T-cell (primary cell): ENCODE results near the gene HAAO. TPM values are rescaled to one million over a fixed set of nuclear protein-coding genes. Genes with fewer than 3 reads are reported as not detected.
"Not testable (repeated sequence)": the region's sequence is repeated elsewhere in the genome, so short reads cannot be mapped to it uniquely, and the experiment has no call there.

Source experiments
- ATAC-seq, 4 experiments: fragments of 200-7000 bp in 3 of 4; fragments of 150-1000 bp in 1 of 4; cut with Tn5 transposase; replicated peaks in 1 of 4; 1 replicate in 3 of 4; 2 replicates in 1 of 4; pipeline ENCODE4 v1.10.0; 2021; ENCODE audit warnings: moderate library complexity in 3 of 4, mild to moderate bottlenecking in 2 of 4, moderate number of reproducible peaks in 1 of 4
- CTCF ChIA-PET, 2 donors: fragments of 300-600 bp; sonication (Branson Sonifier 250); formaldehyde crosslinking; loops; one replicate each; lab custom pipeline; 2022; ENCODE audit warnings: antibody characterized with exemption in 2 of 2; lab: Charles Lee
- POLR2A ChIA-PET, 2 donors: fragments of 300-600 bp; sonication (Branson Sonifier 250); formaldehyde crosslinking; loops; one replicate each; lab custom pipeline; 2022; ENCODE audit warnings: antibody characterized with exemption in 2 of 2; lab: Charles Lee
- DNase-seq, 35 experiments: peaks; one replicate each; pipeline versions ENCODE4 v3.0.0 to v3.0.0-alpha.2; 2013 to 2023
- H3K27ac ChIP-seq: one replicate; pipeline ENCODE4 v1.5.1; 2013; ENCODE audit warnings: low read length
- H3K27me3 ChIP-seq, 2 experiments: replicated peaks in 1 of 2; 1 replicate in 1 of 2; 2 replicates in 1 of 2; pipeline versions ENCODE4 v1.6.1 to v1.7.0; 2013; ENCODE audit warnings: low read length in 1 of 2, mixed read lengths in 1 of 2; ENCODE audit not compliant: control insufficient read depth in 2 of 2, insufficient read depth in 2 of 2; ENCODE audit errors: extremely low read depth in 1 of 2
- H3K36me3 ChIP-seq, 2 donors: 1 replicate in 1 of 2; 2 replicates in 1 of 2; pipeline versions ENCODE4 v1.6.1 to v1.7.0; 2013; ENCODE audit warnings: low read length in 1 of 2; ENCODE audit not compliant: control insufficient read depth in 2 of 2, insufficient read depth in 1 of 2; ENCODE audit errors: extremely low read depth in 1 of 2
- H3K4me1 ChIP-seq, 2 experiments: 1 replicate in 1 of 2; 2 replicates in 1 of 2; pipeline versions ENCODE4 v1.6.1 to v1.7.0; 2013; ENCODE audit warnings: low read length in 2 of 2, mixed read lengths in 1 of 2; ENCODE audit not compliant: insufficient read depth in 2 of 2, control insufficient read depth in 1 of 2; ENCODE audit errors: extremely low read depth in 1 of 2
- H3K4me3 ChIP-seq, 2 donors: 1 replicate in 1 of 2; 2 replicates in 1 of 2; pipeline versions ENCODE4 v1.5.1 to v1.7.0; 2013; ENCODE audit warnings: mild to moderate bottlenecking in 2 of 2, low read length in 1 of 2, moderate library complexity in 1 of 2; ENCODE audit not compliant: control insufficient read depth in 1 of 2; ENCODE audit errors: extremely low read depth in 1 of 2
- H3K9me3 ChIP-seq: 2 replicates; pipeline ENCODE4 v1.7.0; 2013
- H3K27ac Mint-ChIP-seq, 2 donors: one replicate each; pipeline ENCODE4 v1.8.0; 2020 to 2021; ENCODE audit warnings: mild to moderate bottlenecking in 2 of 2, mixed read lengths in 2 of 2
- H3K27me3 Mint-ChIP-seq, 2 donors: one replicate each; pipeline ENCODE4 v1.8.0; 2021 to 2022; ENCODE audit warnings: mixed read lengths in 2 of 2
- H3K36me3 Mint-ChIP-seq: one replicate; pipeline ENCODE4 v1.8.0; 2021; ENCODE audit warnings: mixed read lengths
- H3K4me1 Mint-ChIP-seq, 3 donors: one replicate each; pipeline ENCODE4 v1.8.0; 2020 to 2022; ENCODE audit warnings: mixed read lengths in 3 of 3, mild to moderate bottlenecking in 1 of 3
- H3K4me3 Mint-ChIP-seq, 3 donors: one replicate each; pipeline ENCODE4 v1.8.0; 2020 to 2022; ENCODE audit warnings: mild to moderate bottlenecking in 3 of 3, mixed read lengths in 3 of 3, moderate library complexity in 3 of 3
- H3K9me3 Mint-ChIP-seq, 3 donors: one replicate each; pipeline ENCODE4 v1.8.0; 2020 to 2022; ENCODE audit warnings: mixed read lengths in 3 of 3
- WGBS: methylation state at CpG from one replicate; pipeline ENCODE4 v1.1.5; 2013; ENCODE audit warnings: missing lambda C conversion rate; ENCODE audit not compliant: insufficient coverage; 5-methylcytosine and 5-hydroxymethylcytosine counted together
- total RNA-seq, 35 experiments: library from RNA in 6 of 35; stranded (reverse) in 6 of 35; fragments of 120-200 nt in 1 of 35; gene quantifications; one replicate each; pipeline versions ENCODE4 v1.2.1 to v1.2.4 and lab custom pipeline; 2013 to 2026

HAAO gene
- total RNA-seq, 5 donors from 2014 or later (not counting 1 experiment from before 2014, with no cell fraction given): 0.38 to 0.72 (median 0.61) TPM; not detected in 2

- ATAC-seq: no peak
- peaks cover 5 to 6% of the 10 kb centered on the region in 2 donors for H3K36me3 ChIP-seq
- no peaks in the 10 kb centered on the region for H3K9me3 ChIP-seq
- Mint-ChIP-seq H3K9me3 (peaks cover 0 to 8% (median 3%) of the 10 kb centered on the region in 3 donors), H3K4me1 (peaks cover 0 to 18% (median 3%) of the 10 kb centered on the region in 3 donors), H3K27me3 (no peaks in the 10 kb centered on the region), H3K36me3 (peaks cover 50% of the 10 kb centered on the region), H3K4me3 (no peak overlapping the region), H3K27ac (no peak overlapping the region)
- H3K27me3 ChIP-seq: no peaks in the 10 kb centered on the region
- ChIA-PET CTCF (no interaction called here), POLR2A (no interaction called here)
- H3K4me3 ChIP-seq: no peak overlapping the region
- no peak overlapping the region for H3K27ac ChIP-seq
- H3K4me1 ChIP-seq: no peaks in the 10 kb centered on the region
- 61% methylated on average over 2 of the region's 2 CpGs for WGBS
- no peak for DNase-seq
These were observed 49.4 kb downstream of the HAAO start for GRCh38 chr2:42742740-42743658.

DNA sequence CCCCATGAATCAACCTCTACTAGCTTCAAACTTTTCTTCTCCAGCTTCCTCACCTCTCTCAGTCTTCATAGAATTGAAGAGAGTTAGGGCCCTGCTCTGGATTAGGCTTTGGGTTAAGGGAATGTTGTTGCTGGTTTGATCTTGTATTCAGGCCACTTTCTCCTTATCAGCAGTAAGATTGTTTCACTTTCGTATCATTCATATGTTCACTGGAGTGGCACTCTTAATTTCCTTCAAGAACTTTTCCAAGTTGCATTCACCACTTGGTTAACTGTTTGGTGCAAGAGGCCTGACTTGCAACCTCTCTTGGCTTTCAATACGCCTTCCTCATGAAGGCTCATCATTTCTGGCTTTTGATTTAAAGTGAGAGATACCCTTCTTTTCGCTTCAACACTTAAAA is 51.2 kb downstream of the HAAO start:
- Histone ChIP-seq H3K9me3 (no peaks in the 10 kb centered on the region), H3K36me3 (peaks cover 4 to 10% of the 10 kb centered on the region in 2 donors), H3K4me3 (no peak overlapping the region), H3K27ac (no peak overlapping the region), H3K4me1 (no peaks in the 10 kb centered on the region), H3K27me3 (no peaks in the 10 kb centered on the region)
- H3K4me1 Mint-ChIP-seq: peaks cover 0 to 18% (median 3%) of the 10 kb centered on the region in 3 donors
- H3K36me3 Mint-ChIP-seq: peaks cover 58% of the 10 kb centered on the region
- no peak overlapping the region for H3K27ac Mint-ChIP-seq
- no peaks in the 10 kb centered on the region for H3K27me3 Mint-ChIP-seq
- no CpG with 5 or more reads among the region's 3 CpGs for WGBS
- ChIA-PET CTCF (no interaction called here), POLR2A (no interaction called here)
- ATAC-seq (no peak), DNase-seq (no peak)
- H3K9me3 Mint-ChIP-seq: peaks cover 2 to 14% (median 8%) of the 10 kb centered on the region in 3 donors
- H3K4me3 Mint-ChIP-seq: peak overlapping the region in 1 of 3 donors; percentile 20

DNA sequence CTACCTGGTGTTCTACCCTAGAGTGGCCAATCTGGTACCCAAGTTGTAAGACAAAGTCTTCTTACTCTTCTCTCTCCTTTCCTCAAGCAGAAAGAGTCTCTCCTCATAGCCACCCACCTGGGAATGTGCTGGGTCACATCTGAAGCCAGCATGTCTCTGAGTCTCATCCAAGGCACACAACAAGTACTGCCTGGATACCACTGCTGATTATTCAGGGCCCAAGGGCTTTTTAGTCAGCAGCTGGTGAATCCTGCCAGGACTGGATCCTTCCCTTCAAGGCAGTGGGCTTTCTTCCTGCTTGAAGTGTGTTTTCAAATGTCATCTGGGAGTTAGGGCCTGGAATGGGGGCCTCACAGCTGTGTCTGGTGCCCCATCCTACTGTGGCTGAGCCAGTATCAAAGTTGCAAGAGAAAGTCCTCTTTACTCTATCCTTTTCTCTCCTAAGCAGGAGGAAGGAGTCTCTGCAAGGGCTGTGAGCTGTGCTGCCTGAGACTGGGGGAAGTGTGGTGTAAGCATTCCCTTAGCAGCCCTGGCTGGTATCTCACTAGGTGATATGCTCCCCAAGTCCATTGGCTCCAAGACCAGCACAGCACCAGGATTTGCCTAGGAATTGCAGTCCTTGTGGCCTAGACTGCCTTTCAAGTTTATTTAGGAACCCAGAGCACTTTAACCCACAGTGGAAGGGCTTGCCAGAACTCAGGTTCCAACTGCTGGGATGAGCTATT is 55.6 kb downstream of the HAAO start:
- Mint-ChIP-seq H3K4me3 (no peak overlapping the region), H3K36me3 (peaks cover 91% of the 10 kb centered on the region), H3K9me3 (peaks cover 20 to 42% (median 33%) of the 10 kb centered on the region in 3 donors), H3K27ac (no peak overlapping the region), H3K27me3 (no peaks in the 10 kb centered on the region), H3K4me1 (peaks cover 0 to 18% (median 3%) of the 10 kb centered on the region in 3 donors)
- ChIA-PET CTCF (no interaction called here), POLR2A (interaction anchor here in 1 of 2 donors (0.5 kb wide), 1 partner anchor 804 kb away, joined by 7 read pairs; no protein-coding TSS in a partner anchor)
- no peak for DNase-seq
- Histone ChIP-seq H3K9me3 (no peaks in the 10 kb centered on the region), H3K27ac (no peak overlapping the region), H3K4me3 (no peak overlapping the region), H3K27me3 (no peaks in the 10 kb centered on the region), H3K4me1 (no peaks in the 10 kb centered on the region), H3K36me3 (peaks cover 4 to 22% of the 10 kb centered on the region in 2 donors)
- ATAC-seq: no peak

GRCh38 chr2:42733852-42734251 is 58.5 kb downstream of the HAAO start:
- Histone ChIP-seq H3K4me3 (no peak overlapping the region), H3K27ac (no peak overlapping the region), H3K9me3 (no peaks in the 10 kb centered on the region), H3K4me1 (no peaks in the 10 kb centered on the region), H3K27me3 (no peaks in the 10 kb centered on the region), H3K36me3 (peaks cover 4 to 22% of the 10 kb centered on the region in 2 donors)
- WGBS: no CpG with 5 or more reads among the region's 1 CpG
- Mint-ChIP-seq H3K4me1 (no peaks in the 10 kb centered on the region), H3K27ac (no peak overlapping the region), H3K27me3 (no peaks in the 10 kb centered on the region), H3K36me3 (peaks cover 91% of the 10 kb centered on the region), H3K4me3 (no peak overlapping the region), H3K9me3 (peaks cover 20 to 49% (median 33%) of the 10 kb centered on the region in 3 donors)
- DNase-seq: no peak
- ATAC-seq: no peak
- ChIA-PET CTCF (interaction anchor here in 1 of 2 donors (0.7 kb wide), 1 partner anchor 15 kb away, joined by 3 read pairs; no protein-coding TSS in a partner anchor), POLR2A (no interaction called here)

GRCh38 chr2:42731316-42731715 is 61.1 kb downstream of the HAAO start:
- H3K4me3 Mint-ChIP-seq, H3K27me3 Mint-ChIP-seq, H3K27ac Mint-ChIP-seq, H3K27ac ChIP-seq, CTCF ChIA-PET, ATAC-seq, H3K27me3 ChIP-seq, H3K4me1 Mint-ChIP-seq, H3K9me3 ChIP-seq, H3K4me3 ChIP-seq, POLR2A ChIA-PET, H3K4me1 ChIP-seq, DNase-seq: not testable (repeated sequence)
- peaks cover 3 to 17% of the 10 kb centered on the region in 2 donors for H3K36me3 ChIP-seq
- WGBS: 100% methylated on average over 3 of the region's 4 CpGs
- H3K36me3 Mint-ChIP-seq: peaks cover 86% of the 10 kb centered on the region
- H3K9me3 Mint-ChIP-seq: peaks cover 20 to 40% (median 28%) of the 10 kb centered on the region in 3 donors

GRCh38 chr2:42726680-42727079 is 65.7 kb downstream of the HAAO start:
- DNase-seq (no peak), ATAC-seq (no peak)
- H3K4me3 ChIP-seq: no peak overlapping the region
- Mint-ChIP-seq H3K27me3 (no peaks in the 10 kb centered on the region), H3K4me3 (no peak overlapping the region), H3K4me1 (no peaks in the 10 kb centered on the region), H3K36me3 (peaks cover 73% of the 10 kb centered on the region), H3K9me3 (peaks cover 0 to 11% (median 2%) of the 10 kb centered on the region in 3 donors), H3K27ac (no peak overlapping the region)
- no peaks in the 10 kb centered on the region for H3K4me1 ChIP-seq
- no peak overlapping the region for H3K27ac ChIP-seq
- WGBS: 90% methylated on average over 2 of the region's 2 CpGs
- POLR2A ChIA-PET: no interaction called here
- H3K9me3 ChIP-seq: no peaks in the 10 kb centered on the region
- no peaks in the 10 kb centered on the region for H3K27me3 ChIP-seq
- CTCF ChIA-PET: no interaction called here
- H3K36me3 ChIP-seq: peaks cover 5 to 6% of the 10 kb centered on the region in 2 donors
